Measurements from ENCODE around the gene SGPP2. TPM values are rescaled to one million over a fixed set of nuclear protein-coding genes. Genes with fewer than 3 reads are reported as not detected.

The SGPP2 gene
- polyA plus RNA-seq, 1 donor (not counting 4 experiments of a cell fraction or from before 2014, with no cell fraction given) = 2.6 TPM

- Histone ChIP-seq H2AFZ (ENCODE audit: control insufficient read depth, low read length) (no peak overlapping the region), H4K20me1 (ENCODE audit: control insufficient read depth, extremely low read depth, insufficient read depth, low read length) (no peaks in the 10 kb centered on the region), H3K9ac (ENCODE audit: control insufficient read depth, extremely low read depth, insufficient read depth, low read length) (no peak overlapping the region), H3K4me1 (ENCODE audit: control insufficient read depth, extremely low read depth, insufficient read depth, low read length) (peaks cover 14% of the 10 kb centered on the region), H3K27ac (ENCODE audit: control insufficient read depth, insufficient read depth, low read length) (no peak overlapping the region), H3K27me3 (ENCODE audit: control insufficient read depth, extremely low read depth, insufficient read depth, low read length) (no peaks in the 10 kb centered on the region), H3K4me2 (ENCODE audit: control insufficient read depth, extremely low read depth, insufficient read depth, low read depth, low read length) (no peak overlapping the region), H3K9me1 (ENCODE audit: control insufficient read depth, extremely low read depth, insufficient read depth, low read length) (no peaks in the 10 kb centered on the region), H3K4me3 (ENCODE audit: control insufficient read depth in 2 of 3, extremely low read depth in 1 of 3, insufficient read depth in 2 of 3, low read depth in 1 of 3, low read length in 3 of 3) (no peak overlapping the region), H3K9me3 (ENCODE audit: control insufficient read depth, low read depth, low read length) (no peaks in the 10 kb centered on the region), H3K36me3 (ENCODE audit: control insufficient read depth in 2 of 2, extremely low read depth in 1 of 2, insufficient read depth in 2 of 2, low read length in 2 of 2) (no peaks in the 10 kb centered on the region), H3K79me2 (ENCODE audit: control insufficient read depth, insufficient read depth, low read length) (no peaks in the 10 kb centered on the region)
- DNase-seq (ENCODE audit: low read depth, low spot score) (no peak), FAIRE-seq (no peak)
- TF ChIP-seq EZH2 (IDR thresholded peaks at IDR 0.05; ENCODE audit: low read length) = no peak
- TF ChIP-seq CTCF (optimal IDR thresholded peaks at IDR 0.05 in 1 of 3, IDR thresholded peaks at IDR 0.05 in 1 of 3, conservative IDR thresholded peaks at IDR 0.05 in 1 of 3; ENCODE audit: extremely low read depth in 1 of 3, insufficient read depth in 2 of 3, low read length in 3 of 3) = no peak
- dilution Hi-C loops (cut with MboI; ENCODE audit: extremely low pct_ligation_motif_present, low sequenced_read_pairs) = no loop called here
Observed at GRCh38 chr2:222522082-222522481, 97.7 kb downstream of the SGPP2 start.

GRCh38 chr2:222523783-222524544 lies 99.6 kb downstream of the SGPP2 start:
- TF ChIP-seq EZH2 (IDR thresholded peaks at IDR 0.05; ENCODE audit: low read length) (no peak), CTCF (optimal IDR thresholded peaks at IDR 0.05 in 1 of 3, IDR thresholded peaks at IDR 0.05 in 1 of 3, conservative IDR thresholded peaks at IDR 0.05 in 1 of 3; ENCODE audit: extremely low read depth in 1 of 3, insufficient read depth in 2 of 3, low read length in 3 of 3) (no peak)
- no peaks in the 10 kb centered on the region for H3K27me3 ChIP-seq (ENCODE audit: control insufficient read depth, extremely low read depth, insufficient read depth, low read length)
- H3K9me3 ChIP-seq (ENCODE audit: control insufficient read depth, low read depth, low read length) = no peaks in the 10 kb centered on the region
- dilution Hi-C loops (cut with MboI; ENCODE audit: extremely low pct_ligation_motif_present, low sequenced_read_pairs) = no loop called here
- H4K20me1 ChIP-seq (ENCODE audit: control insufficient read depth, extremely low read depth, insufficient read depth, low read length) = no peaks in the 10 kb centered on the region
- no peak for FAIRE-seq
- peaks cover 7% of the 10 kb centered on the region for H3K4me1 ChIP-seq (ENCODE audit: control insufficient read depth, extremely low read depth, insufficient read depth, low read length)
- no peaks in the 10 kb centered on the region for H3K9me1 ChIP-seq (ENCODE audit: control insufficient read depth, extremely low read depth, insufficient read depth, low read length)
- no peak overlapping the region for H3K4me3 ChIP-seq (ENCODE audit: control insufficient read depth in 2 of 3, extremely low read depth in 1 of 3, insufficient read depth in 2 of 3, low read depth in 1 of 3, low read length in 3 of 3)
- H2AFZ ChIP-seq (ENCODE audit: control insufficient read depth, low read length) = no peak overlapping the region
- no peak overlapping the region for H3K9ac ChIP-seq (ENCODE audit: control insufficient read depth, extremely low read depth, insufficient read depth, low read length)
- H3K36me3 ChIP-seq (ENCODE audit: control insufficient read depth in 2 of 2, extremely low read depth in 1 of 2, insufficient read depth in 2 of 2, low read length in 2 of 2) = no peaks in the 10 kb centered on the region
- H3K4me2 ChIP-seq (ENCODE audit: control insufficient read depth, extremely low read depth, insufficient read depth, low read depth, low read length) = no peak overlapping the region
- no peak for DNase-seq (ENCODE audit: low read depth, low spot score)
- H3K27ac ChIP-seq (ENCODE audit: control insufficient read depth, insufficient read depth, low read length) = no peak overlapping the region
- no peaks in the 10 kb centered on the region for H3K79me2 ChIP-seq (ENCODE audit: control insufficient read depth, insufficient read depth, low read length)
